Skin epidermis (tissue), 12 donors: ENCODE data around the gene KIRREL3.

Source experiments
- H3K27ac ChIP-seq, 21 experiments: fragments of 200-600 bp; sonication (generic) in 11 of 21; one replicate each; pipeline ENCODE4 v1.5.0; 2020; ENCODE audit warnings: mild to moderate bottlenecking in 3 of 21, inconsistent platforms in 2 of 21, moderate library complexity in 2 of 21
- H3K4me3 ChIP-seq, 7 experiments: fragments of 200-600 bp; sonication (generic) in 2 of 7; one replicate each; pipeline ENCODE4 v1.5.0; 2020; ENCODE audit warnings: inconsistent platforms in 2 of 7, mild to moderate bottlenecking in 2 of 7, moderate library complexity in 1 of 7

KIRREL3 gene

DNA sequence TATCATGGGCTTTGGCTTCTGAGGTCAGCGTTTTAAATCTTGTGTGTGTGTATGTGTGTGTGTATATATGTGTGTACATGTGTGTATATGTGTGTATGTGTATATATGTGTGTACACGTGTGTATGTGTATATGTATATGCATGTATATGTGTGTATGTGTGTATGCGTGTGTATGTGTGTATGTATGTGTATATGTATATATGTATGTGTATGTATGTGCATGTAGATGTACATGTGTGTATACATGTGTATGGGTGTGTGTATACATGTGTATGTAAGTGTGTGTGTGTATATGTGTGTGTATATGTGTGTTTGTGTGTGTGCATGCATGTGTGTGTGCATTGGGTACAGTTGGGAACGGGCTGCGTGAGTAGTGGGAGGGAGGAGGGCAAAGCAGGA lies 522.1 kb downstream of the KIRREL3 start:
- no peak overlapping the region for H3K4me3 ChIP-seq
- H3K27ac ChIP-seq: peak overlapping the region in 1 of 21 experiments; percentile 73

DNA sequence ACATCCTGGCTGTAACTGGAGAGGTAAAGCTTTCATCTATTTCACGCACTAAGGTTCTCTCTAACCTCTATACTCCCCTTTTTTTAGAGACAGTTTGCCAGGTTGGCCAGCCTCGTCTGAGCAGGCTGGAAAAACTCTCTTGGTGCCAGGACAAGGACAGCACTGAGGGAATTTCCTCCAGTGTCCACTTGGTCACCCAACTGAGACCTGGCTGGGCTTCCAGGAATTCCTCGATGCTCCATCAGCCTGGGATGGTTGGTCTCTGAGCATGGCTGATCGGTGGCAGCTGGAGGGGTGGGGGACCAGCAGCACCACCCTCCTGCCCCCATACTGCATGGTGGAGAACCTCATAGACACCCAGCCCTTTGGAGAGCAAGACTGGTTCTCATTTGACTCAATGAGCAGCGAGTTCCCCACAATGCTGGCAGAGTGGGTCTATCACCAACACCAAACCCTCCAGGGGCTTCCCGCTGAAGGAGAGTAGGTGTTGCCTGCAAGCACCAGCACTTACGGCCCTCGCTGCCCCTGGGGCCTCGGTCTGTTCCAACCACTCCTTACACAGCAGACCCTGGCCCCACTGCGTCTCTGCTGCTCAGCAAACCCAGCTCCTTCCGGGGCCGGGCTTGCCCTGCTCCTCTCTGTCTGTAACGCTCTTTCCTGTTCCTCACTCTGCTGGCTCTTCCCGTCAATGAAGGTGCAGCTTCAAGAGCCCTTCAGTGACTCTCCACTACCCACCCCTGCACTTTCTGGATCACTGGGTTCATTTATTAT lies 522.9 kb downstream of the KIRREL3 start:
- Histone ChIP-seq H3K4me3 (no peak overlapping the region), H3K27ac (peak overlapping the region in 2 of 21 experiments; percentile 33 to 73)

DNA sequence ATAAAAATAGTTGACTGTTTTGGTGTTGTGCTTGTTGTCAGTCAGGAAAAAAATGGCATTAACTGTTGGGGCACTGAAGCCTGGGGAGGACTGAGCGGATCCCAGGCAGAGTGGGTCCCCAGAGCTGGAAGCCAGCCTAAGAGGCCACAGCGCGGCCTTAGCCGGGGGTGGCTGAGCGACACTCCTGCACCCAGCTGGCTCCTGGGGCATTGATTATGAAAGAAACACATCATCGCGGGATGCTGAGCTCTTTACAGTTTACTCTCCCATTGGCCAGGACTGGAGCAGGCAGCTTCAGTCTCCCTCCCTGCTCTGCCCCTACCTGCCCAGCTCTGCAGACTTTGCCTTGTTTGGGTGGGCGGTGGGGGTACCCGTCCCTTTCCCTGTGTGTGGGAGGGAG lies 523.6 kb downstream of the KIRREL3 start:
- peak overlapping the region in 1 of 21 experiments; percentile 73 for H3K27ac ChIP-seq
- H3K4me3 ChIP-seq: no peak overlapping the region

GRCh38 chr11:126476266-126476924 lies 524.2 kb downstream of the KIRREL3 start:
- no peak overlapping the region for H3K27ac ChIP-seq
- no peak overlapping the region for H3K4me3 ChIP-seq

DNA sequence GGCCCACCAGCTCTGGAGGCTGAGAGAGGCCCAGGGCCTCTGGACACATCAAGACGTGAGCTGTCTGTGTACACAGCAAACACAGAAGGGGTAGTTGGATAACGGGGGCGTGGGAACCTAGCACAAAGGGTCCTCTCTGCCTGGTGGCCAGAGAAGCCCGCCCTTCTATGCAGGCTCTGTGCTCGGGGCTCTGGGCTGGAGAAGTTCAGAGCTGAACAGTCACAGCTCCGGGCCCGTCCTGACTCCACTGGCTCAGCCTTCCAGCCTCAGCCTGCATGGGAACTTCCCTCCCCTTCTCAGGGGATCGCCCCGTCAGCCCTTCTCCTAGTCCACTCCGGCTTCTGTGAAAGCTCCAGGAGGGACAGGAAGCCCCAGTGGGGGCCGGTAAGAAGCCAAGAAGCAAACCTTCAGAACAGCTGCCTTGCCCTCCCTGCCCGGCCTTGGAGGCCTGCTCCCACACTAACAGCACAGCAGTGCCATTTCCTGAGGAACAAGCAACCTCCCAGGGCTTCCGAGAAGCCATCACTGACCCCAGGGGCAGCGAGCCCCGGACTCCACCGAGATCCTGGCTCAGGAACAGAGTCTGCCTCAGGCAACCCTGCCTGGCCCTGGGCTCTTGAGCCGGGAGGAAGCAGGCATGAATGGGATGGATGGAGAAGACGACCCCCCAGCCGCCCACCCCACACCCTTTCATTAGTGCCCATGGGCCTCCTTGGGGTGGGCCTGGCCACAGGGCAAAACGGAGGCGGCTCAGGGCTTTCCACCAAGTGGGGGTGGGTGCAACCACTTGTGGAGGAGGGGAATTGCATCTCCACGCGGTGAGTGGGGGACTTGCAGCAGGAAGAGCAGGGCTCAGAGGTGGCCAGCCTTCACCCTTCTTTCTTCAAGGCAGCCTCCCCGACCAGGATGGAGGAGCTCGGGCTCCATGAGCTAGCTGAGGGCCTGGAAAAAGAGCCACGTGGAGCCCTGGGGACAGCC lies 525.3 kb downstream of the KIRREL3 start:
- Histone ChIP-seq H3K4me3 (no peak overlapping the region), H3K27ac (peak overlapping the region in 3 of 21 experiments; percentile 21 to 45 (median 38))

GRCh38 chr11:126474220-126474619 lies 526.4 kb downstream of the KIRREL3 start:
- Histone ChIP-seq H3K4me3 (no peak overlapping the region), H3K27ac (no peak overlapping the region)

DNA sequence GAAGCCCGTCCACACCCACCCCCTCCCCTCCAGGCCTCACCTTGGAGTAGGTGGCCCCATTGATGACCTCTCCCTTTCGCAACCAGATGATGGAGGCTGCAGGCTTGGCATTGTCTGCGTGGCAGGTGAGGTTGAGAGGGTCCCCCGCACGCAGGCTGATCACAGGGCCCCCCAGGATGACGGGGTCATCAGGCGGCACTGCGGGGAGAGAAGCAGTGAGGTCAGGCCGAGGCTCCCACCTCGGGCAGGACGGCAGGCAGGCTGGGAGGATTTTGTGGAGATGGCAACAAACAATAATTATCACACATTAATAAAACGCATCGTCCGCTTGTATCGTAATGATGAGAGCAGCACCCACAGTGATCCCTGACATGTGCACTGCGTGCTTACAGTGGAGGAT lies 527.3 kb downstream of the KIRREL3 start:
- Histone ChIP-seq H3K4me3 (no peak overlapping the region), H3K27ac (no peak overlapping the region)

DNA sequence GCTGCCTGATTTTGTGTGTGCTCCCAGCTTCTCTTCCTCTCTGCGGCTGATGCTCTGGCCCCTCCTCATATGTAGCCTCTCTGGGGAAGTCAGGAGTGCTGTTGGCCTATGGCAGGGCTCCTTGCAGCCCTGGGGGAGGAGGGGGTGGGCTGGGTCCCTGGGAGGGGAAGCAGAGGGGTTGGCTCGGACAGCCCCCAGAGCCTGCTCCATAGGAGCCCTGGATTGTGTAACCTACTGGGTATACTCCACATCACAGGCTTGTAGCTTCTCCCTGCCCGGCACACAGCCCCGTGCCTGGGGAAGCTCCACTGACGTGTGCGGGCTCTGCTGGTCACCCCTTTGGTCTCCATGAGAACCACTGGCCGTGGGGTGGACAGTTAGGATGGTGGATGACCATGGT lies 531.3 kb downstream of the KIRREL3 start:
- peak overlapping the region in 1 of 21 experiments; percentile 1 for H3K27ac ChIP-seq
- no peak overlapping the region for H3K4me3 ChIP-seq

DNA sequence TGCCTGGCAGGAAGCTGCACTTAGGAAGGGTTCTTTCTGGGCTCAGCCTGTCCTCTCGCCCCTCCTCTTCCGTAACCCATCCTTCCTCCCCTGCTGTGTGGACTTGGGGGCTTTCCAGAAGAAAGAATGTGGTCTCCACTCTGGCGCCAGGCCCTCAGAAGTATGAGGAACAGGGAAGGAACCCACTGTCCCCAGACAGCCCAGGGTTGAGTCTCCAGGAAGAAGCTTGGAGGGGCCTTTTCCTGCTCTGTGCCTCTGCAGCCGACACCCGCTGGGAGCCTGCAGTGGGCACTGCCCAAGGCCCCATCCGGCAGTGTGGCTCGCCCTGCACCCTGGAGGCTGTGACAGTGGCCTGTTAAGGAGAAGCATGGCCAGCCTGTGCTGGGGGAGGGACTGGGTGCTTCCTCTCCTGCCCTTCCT lies 532.5 kb downstream of the KIRREL3 start:
- peak overlapping the region in 9 of 21 experiments; percentile 26 to 78 (median 34) for H3K27ac ChIP-seq
- H3K4me3 ChIP-seq: no peak overlapping the region

DNA sequence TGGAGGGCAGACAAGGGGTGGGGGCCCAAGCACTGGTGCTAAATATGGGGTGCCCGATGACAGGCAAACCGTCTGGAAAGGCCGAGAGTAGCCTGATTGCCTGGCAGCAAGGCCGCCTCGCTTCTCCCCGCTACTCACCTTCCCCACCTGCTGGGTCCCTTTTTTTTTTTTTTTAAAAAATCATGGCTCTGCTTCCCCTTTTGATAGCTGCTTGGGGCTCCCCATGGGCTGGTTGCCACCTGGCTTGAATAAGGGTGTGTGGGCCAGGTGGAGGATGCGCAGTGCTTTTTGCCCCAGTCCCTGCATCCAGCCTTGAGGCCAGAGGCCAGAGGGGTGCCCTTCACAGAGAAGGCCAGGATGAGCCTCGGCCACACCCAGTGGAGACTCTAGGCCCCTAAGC lies 533.1 kb downstream of the KIRREL3 start:
- Histone ChIP-seq H3K27ac (peak overlapping the region in 9 of 21 experiments; percentile 5 to 80 (median 34)), H3K4me3 (no peak overlapping the region)

DNA sequence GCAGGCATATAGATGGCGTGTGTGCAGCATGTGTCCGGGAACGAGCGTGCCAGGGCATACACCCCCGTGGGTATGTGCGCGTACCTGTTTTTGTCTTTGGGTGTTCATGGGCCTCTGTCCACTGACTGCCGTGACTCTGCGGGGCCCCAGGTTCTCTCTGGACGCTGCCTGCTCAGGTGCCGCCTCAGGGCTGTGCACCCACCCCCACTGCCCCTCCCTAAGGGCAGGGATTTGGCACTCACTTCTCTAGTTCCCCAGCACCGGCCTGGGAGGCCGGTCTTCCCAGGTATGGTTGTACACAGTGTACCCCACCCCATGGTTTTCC lies 533.6 kb downstream of the KIRREL3 start:
- Histone ChIP-seq H3K27ac (peak overlapping the region in 6 of 21 experiments; percentile 5 to 80 (median 50)), H3K4me3 (no peak overlapping the region)

DNA sequence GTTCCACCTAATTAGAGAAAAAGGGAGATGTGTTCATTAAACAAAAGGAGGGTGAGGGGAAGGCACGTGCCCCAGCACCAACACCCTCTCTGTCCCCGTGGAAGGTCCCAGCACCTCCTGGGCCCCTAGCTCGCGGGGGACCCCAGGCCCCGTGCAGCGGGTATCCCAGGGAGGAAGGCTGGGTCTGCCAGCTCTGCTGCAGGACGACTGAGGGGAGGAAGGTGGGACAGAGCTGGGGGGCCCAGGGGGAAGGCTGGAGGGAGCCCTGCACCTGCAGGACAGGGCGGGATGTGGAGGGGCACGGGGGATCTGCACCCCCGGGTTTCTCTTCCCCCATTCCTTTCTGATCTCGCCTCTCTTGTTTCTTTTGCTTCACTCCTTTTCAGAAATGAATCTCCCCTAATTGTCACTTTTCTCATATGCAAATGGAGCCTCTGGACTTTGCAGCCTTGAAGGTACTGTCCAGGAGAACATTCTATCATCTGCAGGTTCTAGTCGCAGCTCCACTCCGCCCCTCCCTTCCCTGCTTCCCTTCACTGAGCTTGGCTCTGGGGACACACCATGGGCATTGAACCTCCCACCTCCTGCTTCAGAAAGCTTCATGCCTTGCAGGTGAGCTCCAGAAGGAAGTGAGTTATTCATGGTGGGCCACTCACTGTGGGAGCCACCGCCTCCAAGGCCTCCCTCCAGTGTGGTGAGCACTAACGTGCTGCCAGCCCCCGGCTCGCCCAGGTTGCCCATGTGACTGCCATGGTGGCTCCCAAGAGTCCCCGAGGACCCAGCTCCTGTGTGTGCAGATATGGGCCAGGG lies 534.1 kb downstream of the KIRREL3 start:
- peak overlapping the region in 10 of 21 experiments; percentile 9 to 80 (median 44) for H3K27ac ChIP-seq

GRCh38 chr11:126465573-126466188 lies 534.9 kb downstream of the KIRREL3 start:
- H3K4me3 ChIP-seq: no peak overlapping the region
- peak overlapping the region in 12 of 21 experiments; percentile 9 to 80 (median 50) for H3K27ac ChIP-seq

More for the DNA sequence above, 534.1 kb downstream of the KIRREL3 start:
- no peak overlapping the region for H3K4me3 ChIP-seq

DNA sequence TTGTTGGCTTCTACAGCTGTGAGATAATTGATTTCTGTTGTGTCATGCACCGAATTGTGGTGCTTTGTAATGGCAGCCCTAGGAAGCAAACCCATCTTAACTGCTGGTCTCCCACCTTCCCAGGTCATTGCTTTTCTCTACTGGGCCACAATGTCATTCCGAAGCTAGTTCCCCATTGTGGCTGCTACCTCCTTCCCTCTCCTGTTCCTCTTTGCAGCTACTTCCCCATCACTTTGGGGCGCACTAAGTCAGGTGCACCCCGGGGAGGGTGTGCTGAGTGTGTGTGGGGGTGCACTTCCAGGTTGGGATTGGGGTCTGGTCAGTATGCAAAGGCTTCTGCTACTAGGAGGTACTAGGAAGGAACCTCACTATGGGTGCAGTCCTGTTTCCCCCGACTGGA lies 535.8 kb downstream of the KIRREL3 start:
- Histone ChIP-seq H3K4me3 (no peak overlapping the region), H3K27ac (peak overlapping the region in 5 of 21 experiments; percentile 37 to 80 (median 68))

DNA sequence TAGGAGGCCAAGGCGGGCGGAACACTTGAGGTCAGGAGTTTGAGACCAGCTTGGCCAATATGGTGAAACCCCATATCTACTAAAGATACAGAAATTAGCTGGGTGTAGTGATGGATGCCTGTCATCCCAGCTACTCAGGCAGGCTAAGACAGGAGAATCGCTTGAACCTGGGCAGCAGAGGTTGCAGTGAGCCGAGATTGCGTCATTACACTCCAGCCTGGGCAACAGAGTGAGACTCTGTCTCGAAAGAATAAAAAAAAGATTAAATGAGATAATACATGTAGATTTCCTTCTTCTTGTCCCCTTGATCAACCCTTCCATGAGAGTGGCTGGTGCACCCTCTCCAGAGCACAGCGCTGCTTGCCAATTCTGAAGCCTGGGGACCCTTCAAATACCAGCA lies 538.1 kb downstream of the KIRREL3 start:
- H3K27ac ChIP-seq: no peak overlapping the region
- no peak overlapping the region for H3K4me3 ChIP-seq

DNA sequence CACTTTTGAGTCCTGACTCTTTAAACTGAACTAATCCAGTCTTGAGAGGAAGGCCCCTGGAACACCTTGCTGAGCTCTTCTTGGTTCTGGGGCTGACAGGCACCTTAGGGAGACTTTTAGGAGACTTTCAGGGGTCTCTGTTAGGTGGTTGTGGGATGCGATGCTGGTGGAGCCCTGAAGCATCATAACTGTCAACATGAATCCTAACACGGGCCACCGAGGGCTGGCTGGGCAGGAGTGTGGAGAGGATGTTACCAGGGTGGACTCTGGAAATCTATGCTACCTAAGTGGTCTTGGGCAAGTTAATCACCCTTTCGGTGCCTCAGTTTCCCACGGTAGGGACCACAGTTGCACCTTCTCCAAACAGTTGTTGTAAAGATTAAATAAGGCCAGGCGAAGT lies 538.6 kb downstream of the KIRREL3 start:
- no peak overlapping the region for H3K4me3 ChIP-seq
- H3K27ac ChIP-seq: no peak overlapping the region

DNA sequence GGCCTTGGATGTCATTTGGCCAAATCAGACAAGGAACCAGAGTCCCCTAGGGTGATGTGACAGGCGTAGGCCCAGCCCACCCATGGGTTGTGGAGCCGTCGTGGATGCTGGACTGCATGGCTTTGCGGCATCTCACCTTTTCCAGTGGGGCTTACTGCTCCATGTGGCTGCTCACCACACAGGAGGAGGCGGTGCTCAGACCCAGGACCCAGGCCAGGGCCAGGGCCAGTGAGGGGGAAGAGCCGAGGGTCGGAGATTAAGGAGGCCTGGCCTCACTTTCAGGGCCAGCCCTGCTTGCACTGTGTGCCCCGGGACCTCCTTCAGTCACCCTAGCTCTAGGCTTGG lies 539.5 kb downstream of the KIRREL3 start:
- H3K27ac ChIP-seq: no peak overlapping the region

GRCh38 chr11:126460417-126461095 lies 540.0 kb downstream of the KIRREL3 start:
- H3K27ac ChIP-seq: no peak overlapping the region
- H3K4me3 ChIP-seq: no peak overlapping the region

More for the DNA sequence above, 539.5 kb downstream of the KIRREL3 start:
- no peak overlapping the region for H3K4me3 ChIP-seq
